Erythroblast (primary cell): ENCODE results near the gene CAMK4.

Source experiments
- GATA1 ChIP-seq: IDR thresholded peaks from 2 replicates; pipeline ENCODE4 v1.6.1; 2011; ENCODE audit warnings: low read depth, mild to moderate bottlenecking, control low read depth, low read length, moderate library complexity
- POLR2A ChIP-seq: IDR thresholded peaks from 2 replicates; pipeline ENCODE4 v1.6.1; 2011; ENCODE audit warnings: mild to moderate bottlenecking, low read length

DNA sequence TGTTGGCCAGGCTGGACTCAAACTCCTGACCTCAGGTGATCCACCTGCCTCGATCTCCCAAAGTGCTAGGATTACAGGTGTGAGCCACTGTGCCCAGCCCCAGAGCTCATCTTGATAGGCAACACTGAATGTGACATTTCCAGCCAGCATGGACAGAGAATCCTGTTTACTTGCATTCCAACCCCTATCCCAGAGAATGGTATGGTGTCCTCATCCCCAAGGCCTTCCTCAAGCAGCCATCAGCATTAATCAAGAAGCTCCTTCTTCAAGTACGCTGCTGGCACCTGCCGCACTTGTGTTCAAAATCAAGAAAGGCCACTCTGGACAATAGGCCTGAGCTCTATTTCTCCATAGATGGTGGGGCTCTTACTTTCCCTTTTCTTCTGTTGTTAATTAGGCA lies 247.9 kb downstream of the CAMK4 start:
- TF ChIP-seq POLR2A = no peak
- no peak for TF ChIP-seq GATA1
